ENCODE results near the gene CYTL1.
"Not testable (repeated sequence)": the region's sequence is repeated elsewhere in the genome, so short reads cannot be mapped to it uniquely, and the experiment has no call there.

Gene CYTL1

DNA sequence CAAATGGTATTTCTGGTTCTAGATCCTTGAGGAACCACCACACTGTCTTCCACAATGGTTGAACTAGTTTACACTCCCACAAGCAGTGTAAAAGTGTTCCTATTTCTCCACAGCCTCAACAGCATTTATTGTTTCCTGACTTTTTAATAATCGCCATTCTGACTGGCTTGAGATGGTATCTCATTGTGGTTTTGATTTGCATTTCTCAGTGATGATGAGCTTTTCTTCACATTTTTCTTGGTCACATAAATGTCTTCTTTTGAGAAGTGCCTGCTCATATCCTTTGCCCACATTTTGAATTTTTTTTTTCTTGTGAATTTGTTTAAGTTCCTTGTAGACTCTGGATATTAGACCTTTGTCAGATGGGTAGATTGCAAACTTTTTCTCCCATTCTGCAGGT is 22.3 kb downstream of the CYTL1 start:
- not testable (repeated sequence) for DNase-seq (ENCODE audit: low read depth)

DNA sequence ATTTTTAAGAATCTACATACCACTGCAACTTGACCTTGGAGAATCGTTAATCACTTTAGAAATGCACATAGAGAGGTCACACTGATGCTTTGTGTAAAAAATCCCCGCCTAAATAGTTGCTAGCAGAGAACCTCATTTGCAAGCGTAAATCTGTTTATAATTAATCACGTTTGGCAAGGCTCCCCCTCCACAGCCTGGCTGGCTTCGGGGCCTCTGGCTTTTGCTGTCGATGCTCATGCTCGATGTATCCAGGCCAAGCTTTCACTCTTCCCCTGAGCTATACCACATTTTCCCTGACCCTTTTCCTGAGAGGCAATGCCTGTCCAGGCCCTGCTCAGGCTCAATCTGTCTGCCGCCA is 23.4 kb downstream of the CYTL1 start:
- DNase-seq (ENCODE audit: low read depth): no peak

DNA sequence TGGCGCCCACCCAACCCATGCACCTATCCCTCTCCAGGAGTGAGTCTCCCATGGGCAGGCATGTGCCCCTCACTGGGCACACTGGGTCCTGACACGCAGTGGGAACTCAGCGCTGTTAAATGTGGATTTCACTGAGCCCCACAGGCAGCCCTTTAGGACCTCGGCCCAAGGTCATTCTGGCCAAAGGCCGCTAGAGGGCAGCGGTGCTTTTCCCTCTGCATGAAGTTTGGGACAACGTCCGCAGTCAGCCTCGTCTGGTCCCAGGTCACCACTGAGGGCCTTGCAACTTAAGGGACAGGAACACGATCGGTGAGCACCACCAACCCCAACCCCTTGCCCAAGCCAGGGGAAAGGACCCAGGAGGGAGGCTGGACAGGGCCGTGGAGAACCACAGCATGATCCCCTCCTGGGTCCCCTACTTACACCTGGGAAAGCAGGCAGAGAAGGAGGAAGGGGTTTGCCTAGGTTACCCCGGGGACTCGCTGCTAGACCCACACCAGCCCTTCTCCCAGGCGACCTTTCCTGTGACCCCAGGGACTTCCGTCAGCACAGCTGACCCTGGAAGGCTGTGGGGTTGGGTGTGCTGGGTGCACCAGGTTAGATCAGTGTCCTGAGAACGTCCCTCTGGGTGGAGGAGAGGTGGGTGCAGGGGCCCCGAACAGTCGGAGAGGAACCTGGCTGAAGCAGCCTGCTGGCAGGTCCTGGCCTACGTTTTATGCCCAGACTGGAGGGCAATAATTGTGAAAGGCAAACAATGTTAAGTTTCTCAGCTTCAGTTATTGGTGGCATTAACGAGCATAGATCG is 24.0 kb downstream of the CYTL1 start:
- DNase-seq (ENCODE audit: low read depth): peak; percentile 25

DNA sequence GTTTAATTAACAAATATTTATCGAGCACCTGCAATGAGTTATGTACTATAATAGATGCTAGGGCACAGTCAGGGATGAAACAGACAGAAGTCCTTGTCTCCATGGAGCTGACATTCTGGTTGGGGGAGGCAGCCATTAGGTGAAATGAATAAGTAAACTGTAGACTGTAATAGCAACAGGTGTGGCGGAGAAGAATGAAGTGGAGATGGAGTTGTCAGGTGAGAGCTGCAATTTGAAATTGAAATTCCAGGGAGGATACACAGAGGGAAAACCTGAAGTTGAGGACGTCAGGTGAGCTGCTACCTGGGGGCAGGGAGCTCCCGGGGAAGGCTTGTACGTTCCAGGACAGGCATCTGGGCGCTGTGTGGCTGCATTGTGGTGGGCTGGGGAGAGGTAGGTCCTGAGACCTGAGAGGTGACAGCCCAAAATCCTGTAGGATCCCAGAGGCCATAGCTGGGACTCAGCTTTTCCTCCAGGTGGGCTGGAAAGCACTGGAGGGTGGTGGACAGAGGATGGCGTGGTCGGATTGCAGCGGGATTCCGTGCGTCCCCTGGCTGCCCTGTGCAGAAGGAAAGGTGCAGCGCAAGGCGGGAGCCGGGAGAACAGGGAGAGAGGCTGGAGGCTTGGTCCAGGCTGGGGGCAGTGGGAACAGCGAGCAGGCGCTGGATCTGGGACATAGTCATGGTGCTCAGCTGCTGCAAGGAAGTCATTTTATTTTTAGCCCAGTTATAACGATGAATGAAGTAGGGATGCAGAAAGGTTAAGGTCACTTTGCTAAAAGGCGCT is 24.8 kb downstream of the CYTL1 start:
- no peak for DNase-seq (ENCODE audit: low read depth)

DNA sequence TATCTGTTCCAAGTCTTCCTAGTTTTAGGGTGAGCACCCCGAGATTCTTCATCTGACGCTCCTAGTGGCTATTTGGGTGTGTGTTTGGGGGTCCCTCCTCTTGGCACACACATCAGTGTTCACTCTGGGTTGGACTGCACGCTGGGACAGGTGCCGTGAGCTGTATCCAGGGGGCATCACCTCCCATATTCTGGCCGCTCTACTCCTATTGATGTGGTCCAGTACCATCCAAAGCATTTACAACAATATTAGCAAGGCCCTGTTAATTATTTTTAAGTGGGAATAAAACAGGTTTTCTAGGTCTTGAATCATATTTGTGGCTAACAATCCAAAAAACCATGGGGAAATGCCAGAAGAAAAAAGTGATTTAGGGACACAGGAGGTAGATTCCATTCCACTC is 26.4 kb downstream of the CYTL1 start:
- no peak for DNase-seq (ENCODE audit: low read depth)

DNA sequence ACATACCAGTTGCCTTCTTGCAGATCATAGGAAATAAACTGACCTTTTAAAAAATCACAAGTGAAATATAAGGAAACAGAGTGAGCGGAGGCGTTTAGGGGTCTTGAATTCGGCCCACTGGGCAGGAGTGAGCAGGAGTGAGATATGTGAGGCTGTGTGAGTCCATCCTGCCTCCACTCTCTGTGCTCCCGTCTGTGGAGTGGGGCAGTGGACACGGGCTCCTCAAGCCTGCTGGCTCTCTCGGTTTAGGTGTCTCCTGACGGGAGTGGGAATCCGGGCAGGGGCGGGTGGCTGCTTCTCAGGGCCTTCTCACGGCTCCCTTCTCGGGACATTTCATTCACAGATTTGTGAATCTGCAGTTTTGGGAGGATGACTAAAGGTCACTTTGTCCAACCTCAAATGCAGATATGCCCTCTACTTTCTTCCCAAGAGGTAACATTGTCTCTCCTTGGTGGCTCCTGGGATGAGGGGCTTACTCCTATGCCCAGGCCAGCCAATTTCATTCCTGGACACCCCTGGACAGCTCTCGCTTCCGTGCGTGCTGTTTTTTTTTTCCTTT is 27.6 kb downstream of the CYTL1 start:
- no peak for DNase-seq (ENCODE audit: low read depth)

DNA sequence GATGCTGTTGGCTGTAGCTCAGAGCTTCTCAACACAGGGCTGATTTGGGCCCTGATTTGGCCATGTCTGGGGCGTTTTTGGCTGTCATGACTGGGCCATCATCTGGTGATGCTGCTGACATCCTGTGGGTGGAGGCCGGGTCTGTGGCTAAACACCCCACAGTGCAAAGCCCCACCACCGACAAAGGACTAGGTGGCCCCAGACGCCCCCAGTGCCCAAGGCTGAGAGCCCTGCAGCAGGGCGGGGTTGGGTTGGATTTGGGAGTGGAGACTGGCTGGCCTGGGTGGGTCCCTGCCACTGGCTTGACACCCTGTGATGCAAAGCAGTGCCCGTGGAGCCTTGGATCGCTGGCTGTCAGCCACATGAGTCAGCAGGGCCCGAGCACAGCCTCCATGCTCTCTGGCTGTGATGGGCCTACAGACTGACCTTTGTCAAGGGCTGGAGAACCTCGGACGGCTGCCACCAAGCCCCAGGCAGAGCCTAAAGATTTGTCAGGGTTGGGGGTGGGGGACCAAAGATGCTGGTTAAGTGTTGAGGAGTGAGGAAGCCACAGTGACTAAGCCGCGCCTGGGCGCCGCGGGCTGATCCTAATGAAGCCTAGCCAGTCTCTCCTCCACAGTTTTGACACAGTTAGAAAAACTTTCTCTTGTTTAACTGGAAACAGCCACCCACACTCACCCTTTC is 28.3 kb downstream of the CYTL1 start:
- no peak for DNase-seq (ENCODE audit: low read depth)

DNA sequence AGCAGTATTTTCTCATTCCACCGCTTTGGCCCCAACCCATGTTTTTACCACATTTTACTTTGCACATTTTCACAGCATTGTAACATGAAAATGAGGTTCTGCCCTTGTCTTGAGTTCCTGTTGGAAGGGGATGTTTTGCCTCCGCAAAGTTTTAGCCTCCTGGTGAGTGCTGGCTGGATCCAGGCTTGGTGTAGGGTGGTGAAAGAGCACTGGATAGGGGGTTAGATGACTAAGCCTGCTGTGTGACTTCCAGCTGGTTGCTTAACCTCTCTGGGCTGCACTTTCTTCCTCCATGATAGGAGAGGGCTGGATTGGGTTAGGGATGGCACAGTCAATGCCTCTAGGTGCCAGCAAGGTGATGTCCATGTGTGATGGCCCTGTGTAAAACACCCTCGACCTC is 28.9 kb downstream of the CYTL1 start:
- DNase-seq (ENCODE audit: low read depth): no peak

DNA sequence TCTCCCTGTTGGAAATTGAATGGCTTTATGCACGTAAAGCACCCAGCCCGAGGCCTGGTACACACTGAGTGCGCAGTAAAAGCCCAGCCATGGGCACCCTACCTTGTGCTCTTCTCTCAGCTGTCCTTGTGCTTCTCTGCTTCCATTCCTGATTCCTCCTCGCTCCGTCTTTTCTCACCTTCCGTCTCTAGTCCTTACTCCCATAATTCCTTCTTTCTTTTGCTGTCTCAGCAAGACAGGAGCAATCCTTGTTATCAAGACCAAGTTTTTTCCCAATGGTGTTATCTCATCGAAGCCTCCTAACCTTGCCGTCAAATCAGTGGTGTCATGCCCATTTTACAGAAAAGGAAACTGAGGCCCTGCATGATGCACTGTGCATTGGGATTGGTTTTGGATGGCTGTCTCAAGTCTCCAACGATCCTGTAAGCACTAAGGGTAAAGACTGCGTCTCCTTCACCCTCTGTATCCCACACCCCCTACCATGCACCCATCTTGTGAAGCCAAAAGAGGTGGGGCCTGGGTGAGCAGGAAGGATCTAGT is 30.1 kb downstream of the CYTL1 start:
- DNase-seq (ENCODE audit: low read depth): no peak

DNA sequence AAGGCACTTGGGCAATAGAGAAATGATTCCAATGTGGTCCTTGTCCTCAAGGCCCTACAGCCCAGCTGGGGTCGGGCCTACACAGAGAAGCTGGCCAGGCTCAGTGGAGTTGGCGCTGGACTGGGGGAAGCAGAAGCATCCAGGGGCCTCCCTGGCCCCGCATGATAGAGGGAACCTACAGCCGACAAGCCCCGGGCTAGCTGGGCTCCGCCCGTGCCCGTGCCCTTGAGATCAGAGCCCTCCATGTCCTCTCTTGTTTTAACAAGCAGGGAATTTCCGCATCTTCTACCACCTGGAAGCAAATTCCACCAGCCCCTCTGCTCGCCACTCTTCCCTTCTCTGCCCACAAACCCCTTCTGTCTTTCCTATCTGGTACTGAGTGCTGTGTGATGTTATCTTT is 31.6 kb downstream of the CYTL1 start:
- DNase-seq (ENCODE audit: low read depth): no peak

DNA sequence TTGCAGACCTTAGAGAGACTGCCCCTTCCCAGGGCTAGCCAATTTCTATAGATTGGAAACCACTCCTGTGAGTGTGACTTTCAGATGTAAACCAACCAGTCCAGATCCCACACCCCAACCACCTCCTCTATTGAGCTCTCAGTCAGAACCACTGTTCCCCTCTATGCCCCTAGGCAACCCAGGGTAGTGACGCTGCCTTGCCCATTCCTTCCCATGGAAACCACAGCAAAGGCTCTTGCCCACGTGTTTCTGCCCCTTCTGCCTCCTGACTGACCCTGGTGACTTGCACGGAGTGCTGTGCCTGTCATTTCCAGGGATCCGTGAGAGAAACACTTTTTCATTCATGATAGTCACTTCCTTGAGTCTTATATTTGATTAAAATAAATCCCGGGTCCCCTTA is 32.4 kb downstream of the CYTL1 start:
- DNase-seq (ENCODE audit: low read depth): no peak

DNA sequence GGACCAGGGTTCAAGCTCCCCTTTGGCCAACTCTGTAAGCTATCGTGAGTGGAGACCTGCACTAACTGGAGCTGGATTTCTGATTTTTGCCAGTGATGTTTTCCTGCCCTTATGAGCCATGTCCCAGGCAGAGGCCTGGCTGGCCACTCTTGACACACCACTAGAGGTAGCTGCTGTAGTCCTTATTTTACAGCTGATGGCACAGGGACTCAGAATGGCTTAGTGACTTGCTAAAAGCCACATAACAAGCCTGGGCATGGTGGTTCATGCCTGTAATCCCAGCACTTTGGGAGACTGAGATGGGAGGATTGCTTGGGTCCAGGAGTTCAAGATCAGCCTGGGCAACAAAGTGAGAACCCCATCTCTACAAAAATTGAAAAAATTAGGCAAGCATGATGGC is 33.4 kb downstream of the CYTL1 start:
- no peak for DNase-seq (ENCODE audit: low read depth)

DNA sequence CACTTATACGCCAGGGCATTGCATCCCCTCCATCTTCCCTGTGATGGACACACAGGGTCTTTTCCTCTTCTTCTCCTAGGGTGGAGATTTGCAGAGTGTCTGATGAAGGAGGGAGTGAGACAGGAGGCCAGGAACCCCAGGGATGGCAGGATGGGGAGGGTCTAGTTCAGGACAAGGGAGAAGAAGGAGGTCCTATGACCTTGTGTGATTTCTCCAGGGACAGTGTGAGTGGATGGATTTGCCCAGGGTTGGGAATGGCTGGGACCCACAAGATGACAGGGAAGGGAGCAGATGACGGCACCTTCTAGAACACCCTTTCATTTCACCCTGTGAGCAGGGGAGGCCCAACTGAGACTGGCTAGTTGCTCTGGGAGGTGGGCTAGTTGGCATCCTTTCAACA is 34.2 kb downstream of the CYTL1 start:
- no peak for DNase-seq (ENCODE audit: low read depth)

DNA sequence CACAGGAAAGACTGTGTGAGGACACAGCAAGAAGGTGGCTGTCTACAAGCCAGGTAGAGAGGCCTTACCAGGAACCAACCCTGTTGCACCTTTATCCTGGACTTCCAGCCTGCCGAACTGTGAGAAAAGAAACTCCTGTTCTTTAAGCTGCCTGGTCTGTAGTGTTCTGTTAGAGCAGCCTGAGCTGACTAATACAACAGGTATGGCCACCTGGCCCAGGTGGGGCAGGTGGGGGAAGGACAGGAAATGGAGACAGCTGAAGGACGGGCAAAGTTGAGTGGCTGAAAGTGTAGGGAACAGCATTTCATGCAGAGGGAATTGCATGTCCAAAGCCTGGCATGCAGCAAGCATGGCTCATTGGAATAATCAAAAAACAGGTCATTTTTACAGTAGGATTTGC is 35.1 kb downstream of the CYTL1 start:
- no peak for DNase-seq (ENCODE audit: low read depth)

DNA sequence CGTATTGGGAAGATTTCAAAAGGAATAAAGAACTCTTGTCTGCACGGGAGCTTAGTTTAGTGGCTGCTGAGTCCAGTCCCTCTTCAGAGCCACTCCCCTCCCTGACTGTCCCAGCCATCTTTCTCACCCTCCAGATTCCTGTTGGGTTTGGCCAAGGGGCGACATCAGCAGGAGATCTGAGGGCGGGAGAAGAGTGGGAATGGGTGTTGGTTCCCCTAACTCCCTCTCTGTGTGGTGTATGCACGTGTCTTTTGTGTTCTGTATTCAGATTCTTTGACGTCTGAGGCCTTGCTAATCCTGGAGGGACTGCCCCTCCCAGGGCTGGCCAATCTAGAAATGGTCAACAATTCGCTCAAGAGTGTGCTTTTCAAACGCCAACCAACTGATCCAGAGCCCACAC is 37.4 kb downstream of the CYTL1 start:
- no peak for DNase-seq (ENCODE audit: low read depth)

DNA sequence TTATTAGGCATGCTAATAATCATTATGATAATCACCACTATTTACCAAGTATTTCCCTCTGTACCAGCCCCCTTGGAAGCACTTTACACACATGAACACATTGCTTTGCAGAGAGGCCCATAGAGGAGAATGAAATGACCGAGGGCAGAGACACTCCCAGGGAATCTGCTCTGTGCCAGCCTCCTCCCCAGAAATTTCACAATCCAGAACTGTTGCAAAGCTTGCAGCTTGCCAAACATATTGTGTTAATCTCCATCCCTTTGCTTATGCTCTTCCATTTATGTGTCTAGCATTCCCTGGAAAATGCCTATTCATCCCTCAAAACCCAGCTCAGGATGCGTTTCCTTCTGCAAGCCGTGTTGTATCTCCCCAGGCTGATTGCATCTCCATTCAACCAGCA is 37.8 kb downstream of the CYTL1 start:
- no peak for DNase-seq (ENCODE audit: low read depth)

DNA sequence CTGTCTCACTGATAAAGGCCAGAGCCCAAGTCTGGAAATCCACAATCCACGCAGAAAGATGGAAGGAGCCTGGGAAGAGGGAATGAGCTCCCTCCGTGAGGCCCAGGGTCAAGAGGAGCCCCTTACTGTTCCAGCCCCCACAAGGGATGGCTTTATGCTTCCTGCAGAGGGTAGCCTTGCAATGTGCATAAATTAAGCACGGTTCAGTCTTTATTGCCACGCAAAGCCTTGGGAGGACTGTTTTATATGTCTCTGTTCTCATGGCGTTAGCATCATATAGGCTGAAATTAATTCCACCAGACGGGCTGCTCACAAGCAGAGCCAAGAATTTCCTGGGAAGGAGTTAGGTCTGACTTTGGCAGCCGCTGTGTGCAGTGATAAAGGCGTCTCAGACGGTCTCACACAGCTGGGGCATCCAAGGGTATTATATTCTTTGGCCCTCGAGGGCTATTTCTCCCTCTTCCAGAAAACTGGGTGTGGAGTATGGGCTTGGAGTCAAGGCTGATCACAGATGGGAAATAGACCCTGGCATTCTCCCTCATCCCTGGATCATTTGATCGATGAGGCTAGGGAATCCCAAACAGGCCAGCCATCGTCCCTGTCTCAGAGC is 38.5 kb downstream of the CYTL1 start:
- DNase-seq (ENCODE audit: low read depth): no peak

DNA sequence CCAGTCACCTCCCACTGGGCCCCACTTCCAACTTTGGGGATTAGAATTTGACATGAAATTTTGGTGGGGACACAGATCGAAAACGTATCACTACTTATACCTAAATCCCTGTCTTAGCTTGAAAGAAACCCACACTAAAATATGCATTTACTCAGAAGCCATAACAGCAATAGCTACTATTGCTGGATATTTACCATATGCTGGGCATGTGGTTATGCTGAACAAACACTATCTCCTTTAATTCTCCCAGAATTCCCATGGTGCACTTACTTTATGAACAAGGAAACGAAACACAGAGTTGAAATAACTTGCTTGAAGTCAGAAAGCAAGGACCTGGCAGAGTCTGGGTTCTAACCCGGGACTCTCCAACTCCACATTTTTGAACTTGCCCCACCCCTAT is 39.3 kb downstream of the CYTL1 start:
- no peak for DNase-seq (ENCODE audit: low read depth)

DNA sequence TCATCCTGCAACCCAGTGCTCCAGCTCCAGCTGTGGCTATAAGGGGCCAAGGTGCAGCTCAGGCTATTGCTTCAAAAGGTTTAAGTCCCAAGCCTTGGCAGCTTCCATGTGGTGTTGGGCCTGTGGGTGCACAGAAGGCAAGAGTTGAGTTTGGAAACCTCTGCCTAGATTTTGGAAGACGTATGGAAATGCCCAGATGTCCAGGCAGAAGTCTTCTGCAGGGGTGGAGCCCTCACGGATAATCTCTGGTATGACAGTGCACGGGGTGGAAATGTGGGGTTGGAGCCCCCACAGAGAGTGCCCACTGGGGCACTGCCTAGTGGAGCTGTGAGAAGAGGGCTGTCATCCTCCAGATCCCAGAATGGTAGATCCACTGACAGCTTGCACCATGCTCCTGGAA is 44.5 kb downstream of the CYTL1 start:
- no peak for DNase-seq (ENCODE audit: low read depth)

DNA sequence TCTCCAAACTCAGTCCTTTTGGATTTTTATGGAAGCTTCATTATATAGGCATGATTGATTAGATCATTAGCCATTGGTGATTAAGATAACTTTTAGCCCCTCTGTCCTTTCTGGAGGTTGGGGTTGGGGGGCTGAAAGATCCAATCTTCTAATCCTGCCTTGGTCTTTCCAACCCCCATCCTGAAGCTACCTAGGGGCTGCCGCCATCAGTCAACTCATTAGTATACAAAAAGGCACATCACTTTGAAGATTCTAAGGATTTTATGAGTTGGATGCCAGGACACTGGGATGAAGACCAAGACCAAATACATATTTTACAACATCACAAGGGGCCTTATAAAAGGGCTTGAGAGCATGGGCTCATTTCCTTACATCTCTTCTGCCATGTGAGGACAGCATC is 47.5 kb downstream of the CYTL1 start:
- DNase-seq (ENCODE audit: low read depth): no peak

DNA sequence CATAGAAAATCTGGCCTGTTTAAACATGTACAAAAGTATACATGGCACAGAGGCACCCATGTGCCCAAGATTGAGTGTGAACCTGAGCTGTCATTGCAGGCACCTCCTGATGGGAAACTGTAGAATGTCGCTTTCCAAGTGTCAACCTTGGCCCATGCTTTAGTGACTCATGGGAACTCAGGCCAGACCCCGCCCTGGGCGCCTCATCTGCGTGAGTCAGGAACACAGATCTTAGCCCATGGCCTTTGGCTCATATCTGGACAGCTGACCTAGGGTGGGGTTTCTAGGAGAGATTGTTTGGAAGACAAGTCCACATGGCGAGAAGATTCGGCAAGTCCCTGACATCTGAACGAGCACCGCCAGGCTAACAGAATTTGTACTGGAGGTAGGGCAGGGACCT is 50.0 kb downstream of the CYTL1 start:
- no peak for DNase-seq (ENCODE audit: low read depth)

DNA sequence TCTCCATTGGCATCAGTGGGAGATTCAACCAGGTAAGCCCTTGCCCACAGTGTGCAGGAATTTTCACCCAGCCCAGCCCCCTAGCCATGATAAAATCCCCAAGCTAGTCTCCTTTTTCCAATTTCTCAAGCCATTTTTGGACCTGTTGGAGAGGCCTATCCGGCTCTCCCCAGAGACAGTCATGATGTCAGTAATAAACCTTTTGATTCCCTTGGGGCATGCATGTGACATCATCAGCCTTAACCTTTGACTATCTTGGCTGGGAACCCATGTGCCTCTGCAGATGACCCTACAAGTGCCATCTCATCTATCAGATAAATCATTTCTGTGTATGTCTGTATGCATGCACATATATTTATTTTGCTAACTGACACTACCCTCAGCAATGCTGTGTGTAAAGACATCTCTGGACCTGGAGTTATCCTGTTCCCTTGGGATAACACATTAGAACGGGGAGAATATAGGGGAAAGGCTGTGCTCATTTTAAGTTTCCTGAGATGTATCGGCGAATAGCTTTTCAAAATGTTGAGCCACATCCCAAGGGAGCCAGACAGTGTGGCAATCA is 51.0 kb downstream of the CYTL1 start:
- DNase-seq (ENCODE audit: low read depth): no peak
